Measurements from ENCODE around the gene MSS51.

GRCh38 chr10:73406846-73407245 lies 26.5 kb downstream of the MSS51 start:
- TF ChIP-seq, protein P1, sequence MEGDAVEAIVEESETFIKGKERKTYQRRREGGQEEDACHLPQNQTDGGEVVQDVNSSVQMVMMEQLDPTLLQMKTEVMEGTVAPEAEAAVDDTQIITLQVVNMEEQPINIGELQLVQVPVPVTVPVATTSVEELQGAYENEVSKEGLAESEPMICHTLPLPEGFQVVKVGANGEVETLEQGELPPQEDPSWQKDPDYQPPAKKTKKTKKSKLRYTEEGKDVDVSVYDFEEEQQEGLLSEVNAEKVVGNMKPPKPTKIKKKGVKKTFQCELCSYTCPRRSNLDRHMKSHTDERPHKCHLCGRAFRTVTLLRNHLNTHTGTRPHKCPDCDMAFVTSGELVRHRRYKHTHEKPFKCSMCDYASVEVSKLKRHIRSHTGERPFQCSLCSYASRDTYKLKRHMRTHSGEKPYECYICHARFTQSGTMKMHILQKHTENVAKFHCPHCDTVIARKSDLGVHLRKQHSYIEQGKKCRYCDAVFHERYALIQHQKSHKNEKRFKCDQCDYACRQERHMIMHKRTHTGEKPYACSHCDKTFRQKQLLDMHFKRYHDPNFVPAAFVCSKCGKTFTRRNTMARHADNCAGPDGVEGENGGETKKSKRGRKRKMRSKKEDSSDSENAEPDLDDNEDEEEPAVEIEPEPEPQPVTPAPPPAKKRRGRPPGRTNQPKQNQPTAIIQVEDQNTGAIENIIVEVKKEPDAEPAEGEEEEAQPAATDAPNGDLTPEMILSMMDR (IDR thresholded peaks at IDR 0.05; ENCODE audit: low read depth, low read length, missing input control), result no peak
- TF ChIP-seq REST (IDR thresholded peaks at IDR 0.05) (no peak), SP1 (IDR thresholded peaks at IDR 0.05) (no peak), RAD21 (IDR thresholded peaks at IDR 0.05) (no peak), TAF1 (conservative IDR thresholded peaks at IDR 0.05) (no peak), MAX (IDR thresholded peaks at IDR 0.05) (no peak), GABPA (IDR thresholded peaks at IDR 0.05 in 1 of 2, conservative IDR thresholded peaks at IDR 0.05 in 1 of 2) (no peak)
- TF ChIP-seq, protein P2, sequence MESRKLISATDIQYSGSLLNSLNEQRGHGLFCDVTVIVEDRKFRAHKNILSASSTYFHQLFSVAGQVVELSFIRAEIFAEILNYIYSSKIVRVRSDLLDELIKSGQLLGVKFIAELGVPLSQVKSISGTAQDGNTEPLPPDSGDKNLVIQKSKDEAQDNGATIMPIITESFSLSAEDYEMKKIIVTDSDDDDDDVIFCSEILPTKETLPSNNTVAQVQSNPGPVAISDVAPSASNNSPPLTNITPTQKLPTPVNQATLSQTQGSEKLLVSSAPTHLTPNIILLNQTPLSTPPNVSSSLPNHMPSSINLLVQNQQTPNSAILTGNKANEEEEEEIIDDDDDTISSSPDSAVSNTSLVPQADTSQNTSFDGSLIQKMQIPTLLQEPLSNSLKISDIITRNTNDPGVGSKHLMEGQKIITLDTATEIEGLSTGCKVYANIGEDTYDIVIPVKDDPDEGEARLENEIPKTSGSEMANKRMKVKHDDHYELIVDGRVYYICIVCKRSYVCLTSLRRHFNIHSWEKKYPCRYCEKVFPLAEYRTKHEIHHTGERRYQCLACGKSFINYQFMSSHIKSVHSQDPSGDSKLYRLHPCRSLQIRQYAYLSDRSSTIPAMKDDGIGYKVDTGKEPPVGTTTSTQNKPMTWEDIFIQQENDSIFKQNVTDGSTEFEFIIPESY (IDR thresholded peaks at IDR 0.05), result no peak

Data from liver (tissue), 3 donors.